Adrenal gland (tissue), 5 donors: ENCODE measurements around the gene PGM1.

Source experiments
- POLR2A ChIP-seq, 2 donors: fragments of 450-650 bp; IDR thresholded peaks; one replicate each; pipeline ENCODE4 v1.6.1; 2017; ENCODE audit warnings: antibody characterized with exemption in 2 of 2, mild to moderate bottlenecking in 2 of 2, moderate library complexity in 1 of 2
- TF ChIP-seq, protein P1 (sequence below), 6 experiments: fragments of 450-650 bp in 4 of 6; fragments of 200-600 bp in 2 of 6; sonication (generic) in 1 of 6; IDR thresholded peaks; 1 replicate in 5 of 6; 2 replicates in 1 of 6; pipeline versions ENCODE4 v1.5.1 to v1.8.0; 2016 to 2021; ENCODE audit warnings: antibody characterized with exemption in 6 of 6, mild to moderate bottlenecking in 2 of 6, moderate library complexity in 1 of 6
- donor health status: DM: no; HTN: no; CAD: no.

DNA sequence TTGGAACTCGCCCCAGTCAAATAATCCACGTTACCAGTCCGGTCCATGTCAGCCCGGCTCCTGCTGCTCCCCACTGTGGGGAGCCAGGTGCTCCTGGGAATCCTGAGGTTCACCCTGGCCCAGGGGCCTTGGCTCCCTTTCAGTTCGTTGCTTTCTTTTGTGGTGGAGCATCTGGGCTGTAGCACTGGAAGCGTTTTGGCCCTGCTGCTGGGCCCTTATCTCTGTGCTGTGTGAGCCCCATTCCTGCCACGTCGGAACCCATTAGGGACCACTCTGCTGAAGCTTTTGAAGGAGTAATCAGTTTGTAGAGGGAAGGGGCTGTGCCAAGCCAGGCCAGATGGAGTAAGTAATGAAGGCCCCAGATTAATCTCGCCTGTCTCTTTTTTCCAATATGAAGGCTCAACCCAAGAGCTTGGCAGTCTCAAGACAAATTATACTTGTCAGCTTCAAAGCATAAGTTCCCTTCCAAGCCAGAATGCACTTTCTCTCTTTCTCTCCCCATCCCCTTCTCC, 82.3 kb downstream of the PGM1 start:
- TF ChIP-seq, protein P1, sequence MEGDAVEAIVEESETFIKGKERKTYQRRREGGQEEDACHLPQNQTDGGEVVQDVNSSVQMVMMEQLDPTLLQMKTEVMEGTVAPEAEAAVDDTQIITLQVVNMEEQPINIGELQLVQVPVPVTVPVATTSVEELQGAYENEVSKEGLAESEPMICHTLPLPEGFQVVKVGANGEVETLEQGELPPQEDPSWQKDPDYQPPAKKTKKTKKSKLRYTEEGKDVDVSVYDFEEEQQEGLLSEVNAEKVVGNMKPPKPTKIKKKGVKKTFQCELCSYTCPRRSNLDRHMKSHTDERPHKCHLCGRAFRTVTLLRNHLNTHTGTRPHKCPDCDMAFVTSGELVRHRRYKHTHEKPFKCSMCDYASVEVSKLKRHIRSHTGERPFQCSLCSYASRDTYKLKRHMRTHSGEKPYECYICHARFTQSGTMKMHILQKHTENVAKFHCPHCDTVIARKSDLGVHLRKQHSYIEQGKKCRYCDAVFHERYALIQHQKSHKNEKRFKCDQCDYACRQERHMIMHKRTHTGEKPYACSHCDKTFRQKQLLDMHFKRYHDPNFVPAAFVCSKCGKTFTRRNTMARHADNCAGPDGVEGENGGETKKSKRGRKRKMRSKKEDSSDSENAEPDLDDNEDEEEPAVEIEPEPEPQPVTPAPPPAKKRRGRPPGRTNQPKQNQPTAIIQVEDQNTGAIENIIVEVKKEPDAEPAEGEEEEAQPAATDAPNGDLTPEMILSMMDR (IDR thresholded peaks at IDR 0.05), result no peak
- no peak for TF ChIP-seq POLR2A (IDR thresholded peaks at IDR 0.05)
